ENCODE data around the gene ATXN10.

The ATXN10 gene

DNA sequence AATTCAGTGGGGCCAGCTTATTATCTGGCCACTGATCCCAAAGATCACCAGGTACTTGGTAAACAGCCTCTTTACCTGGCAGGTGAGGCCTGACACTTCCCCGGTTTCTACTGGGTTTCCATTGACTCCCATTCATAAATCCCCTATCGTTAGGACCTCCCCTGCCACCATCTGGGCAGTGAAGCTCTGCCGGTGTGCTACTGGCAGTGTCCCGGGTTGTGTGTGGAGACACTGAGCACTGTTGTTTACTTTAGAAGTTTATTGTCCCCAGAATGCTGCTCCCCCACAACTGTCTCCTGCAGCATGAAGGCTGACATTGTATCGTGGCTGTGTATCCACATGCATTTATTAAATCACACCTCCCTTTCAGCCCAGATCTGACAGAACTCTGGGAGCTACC, 162.6 kb downstream of the ATXN10 start:
- DNase-seq = no peak

DNA sequence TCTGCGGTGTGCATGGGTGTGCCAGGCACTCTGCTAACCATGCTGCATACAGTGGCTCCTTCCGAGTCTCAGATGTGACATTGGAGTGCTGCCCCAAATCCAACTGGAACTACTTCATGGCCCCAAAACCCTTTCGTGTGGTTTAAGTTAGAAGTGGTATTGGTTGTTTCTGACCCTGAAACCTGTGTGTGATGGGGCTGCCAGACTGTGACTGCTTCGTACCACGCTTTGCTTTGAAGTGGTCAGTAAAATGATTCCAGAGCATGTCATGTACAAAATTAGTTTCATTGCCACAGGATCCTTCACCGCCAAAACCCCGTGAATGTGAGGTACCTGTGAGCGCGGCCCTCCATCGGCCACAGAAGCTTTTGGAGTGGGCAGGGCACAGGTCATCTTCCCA, 163.2 kb downstream of the ATXN10 start:
- DNase-seq = no peak

DNA sequence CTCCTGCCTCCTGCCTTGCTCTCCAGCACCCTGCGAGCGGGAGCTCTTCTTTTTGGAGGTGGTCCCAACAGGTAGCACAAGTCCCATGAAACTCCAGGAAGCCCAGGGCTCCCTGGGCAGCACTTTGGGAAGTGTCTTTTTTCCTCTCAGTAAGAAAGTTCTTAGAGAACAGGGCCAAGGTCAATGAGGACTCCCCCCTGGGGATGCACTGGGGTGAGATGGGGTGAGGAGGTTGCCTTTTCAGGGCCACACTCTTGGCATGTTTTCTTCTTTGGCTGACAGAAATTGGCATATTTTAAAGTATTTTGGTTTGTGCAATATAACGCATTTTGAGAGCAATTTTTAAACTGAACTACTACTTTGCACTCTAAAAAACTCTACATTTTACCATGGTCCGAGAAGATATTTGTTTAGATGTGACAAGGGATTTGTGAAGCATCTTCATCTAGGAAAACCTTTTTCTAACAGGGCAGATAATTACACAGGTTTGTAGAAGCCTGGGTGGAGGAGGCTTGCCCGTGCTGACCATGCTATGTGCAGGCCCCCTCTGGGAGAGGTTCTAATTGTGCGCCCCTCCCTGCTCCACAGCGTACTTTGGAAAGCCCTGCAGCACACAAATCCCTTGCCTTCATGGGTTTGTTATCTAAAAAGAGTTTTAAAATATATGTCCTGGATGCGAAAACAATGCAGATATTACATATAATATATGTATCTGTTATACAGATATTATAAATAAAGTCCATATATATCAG, 165.0 kb downstream of the ATXN10 start:
- DNase-seq = no peak

DNA sequence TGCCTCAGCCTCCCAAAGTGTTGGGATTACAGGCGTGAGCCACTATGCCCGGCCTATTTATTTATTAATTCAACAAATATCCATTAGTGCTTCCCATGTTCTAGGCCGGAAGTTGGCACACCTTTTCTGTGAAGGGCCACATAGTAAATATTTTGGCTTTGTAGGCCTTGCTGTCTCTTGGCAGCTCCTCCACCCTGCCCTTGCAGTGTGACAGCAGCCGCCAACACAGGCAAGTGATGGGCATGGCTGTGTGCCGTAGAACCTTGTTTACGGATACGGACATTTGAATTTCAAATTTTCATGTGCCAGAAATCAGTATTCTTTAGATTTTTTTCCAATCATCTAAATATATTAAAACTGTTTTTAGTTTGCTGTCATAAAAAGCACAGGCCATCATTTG, 165.9 kb downstream of the ATXN10 start:
- DNase-seq = no peak

DNA sequence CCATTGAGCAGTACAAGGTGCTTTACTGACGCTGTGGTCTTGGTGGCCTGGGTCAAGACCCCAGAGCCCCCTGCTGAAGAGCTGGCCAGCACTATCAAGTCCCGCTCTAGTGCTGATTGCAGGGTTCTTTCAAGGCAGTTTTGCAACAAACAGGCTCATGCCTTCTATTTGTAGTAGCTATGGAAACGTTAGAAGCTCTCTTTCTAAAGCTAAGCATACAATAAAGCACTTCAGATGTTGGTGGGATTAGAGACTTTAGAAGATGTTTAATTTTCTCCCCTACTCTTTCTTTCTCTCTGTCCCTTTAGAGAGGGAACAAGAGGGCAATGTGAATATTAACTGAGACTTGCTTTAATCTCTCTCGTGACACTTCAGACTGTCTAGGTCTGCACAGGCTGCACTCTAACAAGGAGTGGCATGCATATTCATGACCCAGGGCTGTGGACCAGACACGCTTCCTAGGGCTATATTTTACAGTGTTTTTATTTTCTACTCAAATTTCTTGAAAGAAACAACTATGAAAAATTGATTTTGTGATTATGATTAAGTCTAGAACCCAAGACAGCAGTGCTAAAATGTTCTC, 166.8 kb downstream of the ATXN10 start:
- no peak for DNase-seq

DNA sequence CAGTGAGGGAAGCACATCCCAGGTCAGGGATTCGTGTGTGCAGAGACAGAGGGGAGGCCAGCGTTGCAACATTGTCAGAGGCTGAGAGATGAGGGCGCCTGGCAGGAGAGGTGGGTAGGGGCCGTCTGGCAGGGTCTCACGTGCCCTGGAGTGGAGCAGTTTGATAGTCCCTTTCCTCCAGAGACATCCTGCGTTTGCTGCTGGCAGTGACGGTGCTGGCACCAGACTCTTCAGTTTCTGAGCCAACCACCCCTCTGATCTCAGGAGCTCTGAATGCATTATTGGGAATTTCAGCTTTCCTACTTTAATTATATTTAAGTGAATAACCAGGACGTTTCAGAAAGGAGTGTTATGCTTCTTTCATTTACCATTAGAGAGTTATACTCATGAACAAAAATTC, 168.8 kb downstream of the ATXN10 start:
- no peak for DNase-seq

DNA sequence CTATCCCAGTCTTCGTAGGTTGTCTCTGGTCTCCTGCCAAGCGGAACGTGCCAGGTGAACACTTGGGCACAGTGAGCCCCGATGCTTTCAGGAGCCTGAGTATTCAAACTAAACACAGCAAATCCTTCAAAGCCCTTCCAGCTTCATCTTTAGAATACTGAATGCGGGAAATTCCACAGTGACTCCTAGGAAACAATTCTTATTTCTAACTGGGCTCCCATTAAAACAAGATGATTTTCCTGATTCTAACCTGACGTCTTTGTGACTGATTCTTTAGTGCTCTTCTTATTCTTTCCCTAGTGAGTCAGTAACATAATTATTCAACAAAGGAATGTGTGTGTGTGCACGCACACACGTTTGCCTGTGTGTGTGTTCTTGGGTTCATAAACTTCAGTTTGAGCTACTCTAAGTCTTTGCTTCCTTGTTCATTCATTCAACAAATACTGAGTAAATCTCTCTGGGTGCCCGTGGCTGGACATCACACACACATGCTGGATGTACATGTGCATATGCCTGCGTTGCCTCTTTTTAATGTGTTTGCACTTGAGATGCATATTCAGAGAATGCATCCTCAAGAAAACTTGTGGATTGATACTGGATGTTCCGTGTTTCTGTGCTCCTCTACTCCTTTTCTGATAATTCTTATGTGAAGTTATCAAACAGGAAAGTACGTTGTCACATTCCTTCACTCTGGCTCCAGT, 170.8 kb downstream of the ATXN10 start:
- no peak for DNase-seq

DNA sequence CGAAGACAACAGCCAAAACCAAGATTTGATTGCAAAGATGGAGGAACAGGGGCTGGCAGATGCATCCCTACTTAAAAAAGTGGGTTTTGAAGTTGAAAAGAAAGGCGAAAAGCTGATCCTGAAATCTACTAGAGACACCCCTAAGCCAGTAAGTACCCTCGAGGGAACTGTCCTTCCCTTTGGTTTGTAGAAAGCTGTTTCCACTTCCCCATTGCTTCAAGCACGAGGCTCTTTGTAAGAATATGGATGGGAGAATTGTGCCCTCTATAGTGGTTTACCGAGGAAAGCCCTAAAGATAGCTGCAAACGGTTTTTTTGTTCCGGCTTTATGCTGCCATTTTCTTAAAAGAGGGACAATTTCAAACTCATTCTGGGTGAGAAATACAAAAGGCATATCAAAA, 171.4 kb downstream of the ATXN10 start:
- DNase-seq = no peak

DNA sequence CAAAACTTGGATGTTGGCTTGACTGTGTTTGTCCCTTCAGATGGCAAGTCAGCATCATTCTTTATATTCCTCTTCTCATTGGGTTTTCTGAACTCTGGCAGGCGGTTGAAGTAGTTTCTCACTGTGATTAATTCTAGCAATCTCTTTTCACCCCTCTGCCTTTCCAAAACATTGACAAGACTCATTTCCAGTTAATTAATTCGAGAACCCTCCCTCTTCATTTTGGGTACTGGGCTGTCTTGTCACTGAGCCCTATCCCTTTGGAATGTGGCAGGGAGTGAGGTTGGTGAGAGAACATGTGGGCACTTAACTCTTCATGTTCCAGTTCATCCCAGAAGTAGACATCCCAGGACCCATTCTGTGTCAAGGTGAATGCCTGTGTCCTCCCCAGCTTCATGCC, 172.4 kb downstream of the ATXN10 start:
- DNase-seq = no peak

DNA sequence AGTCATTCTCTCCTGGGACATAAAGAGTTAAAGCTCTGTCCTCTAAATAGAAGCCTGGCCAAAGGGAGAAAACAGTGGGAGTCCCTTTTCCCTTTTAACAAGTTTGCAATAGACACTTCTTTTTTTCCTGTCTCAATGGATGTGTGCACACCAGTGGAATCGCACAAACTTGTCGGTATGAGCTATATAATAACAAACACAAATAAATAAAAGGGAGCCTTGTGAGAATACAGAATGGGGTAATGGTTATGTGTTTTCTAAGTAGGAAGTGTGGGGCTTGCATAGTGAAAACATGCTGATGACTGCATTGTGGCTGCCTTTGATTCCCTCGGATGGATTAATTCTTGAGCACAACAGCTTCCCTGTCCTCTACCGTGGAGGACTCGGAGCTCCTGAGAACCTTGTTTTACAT, 173.4 kb downstream of the ATXN10 start:
- no peak for DNase-seq

DNA sequence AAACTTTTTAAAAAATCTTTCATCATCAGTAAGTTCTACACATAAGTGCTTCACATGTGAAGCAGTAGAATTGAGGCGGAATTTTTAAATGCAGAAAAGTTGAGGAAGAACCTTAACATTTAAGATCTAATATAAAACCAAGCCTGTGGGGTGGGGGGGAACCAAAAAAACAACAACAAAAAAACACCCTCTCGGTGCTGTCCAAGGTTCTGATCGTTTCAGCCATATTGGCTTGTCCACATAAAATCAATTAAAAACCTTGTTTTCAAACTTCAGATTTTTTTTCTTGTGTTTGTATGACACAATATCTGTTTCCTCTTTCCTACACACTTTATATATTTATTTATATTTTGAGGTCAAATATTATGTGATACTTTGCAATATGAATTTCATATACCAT, 175.3 kb downstream of the ATXN10 start:
- DNase-seq = no peak

DNA sequence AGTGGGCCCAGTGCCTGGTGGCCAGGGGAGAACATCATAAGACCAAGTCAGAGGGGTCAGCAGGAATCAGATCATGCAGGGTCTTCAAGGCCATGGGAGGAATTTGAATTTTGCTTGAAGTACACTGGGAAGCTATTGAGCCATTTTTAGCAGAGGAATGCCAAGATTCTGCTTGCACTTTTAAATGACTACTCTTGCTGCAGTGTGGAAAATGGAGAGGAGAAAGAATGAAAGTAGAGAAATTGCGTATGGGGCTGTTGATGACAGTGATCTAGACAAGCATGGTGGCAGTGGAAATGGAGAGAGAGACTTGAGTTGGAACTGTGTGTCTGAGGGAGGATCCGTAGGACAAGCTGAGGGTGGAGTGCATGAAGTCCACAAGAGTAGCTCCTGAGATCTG, 177.3 kb downstream of the ATXN10 start:
- no peak for DNase-seq

DNA sequence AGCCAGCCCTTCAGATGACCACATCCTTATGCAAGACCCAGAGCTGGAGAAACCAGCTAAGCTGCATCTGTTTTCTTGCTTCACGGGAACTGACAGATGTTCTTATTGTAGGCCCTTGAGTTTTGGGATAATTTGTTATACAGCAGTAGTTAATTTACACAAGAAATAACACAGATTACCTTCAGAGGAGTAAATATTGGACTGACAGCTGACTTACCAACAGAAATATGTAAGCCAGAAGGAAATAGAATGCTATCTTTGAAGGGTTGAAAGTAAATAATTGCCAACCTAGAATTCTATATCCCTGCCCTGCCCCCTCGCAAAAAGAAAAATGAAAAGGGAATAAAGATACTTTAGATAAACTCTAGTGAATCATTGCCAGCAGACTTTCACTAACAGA, 181.2 kb downstream of the ATXN10 start:
- no peak for DNase-seq

DNA sequence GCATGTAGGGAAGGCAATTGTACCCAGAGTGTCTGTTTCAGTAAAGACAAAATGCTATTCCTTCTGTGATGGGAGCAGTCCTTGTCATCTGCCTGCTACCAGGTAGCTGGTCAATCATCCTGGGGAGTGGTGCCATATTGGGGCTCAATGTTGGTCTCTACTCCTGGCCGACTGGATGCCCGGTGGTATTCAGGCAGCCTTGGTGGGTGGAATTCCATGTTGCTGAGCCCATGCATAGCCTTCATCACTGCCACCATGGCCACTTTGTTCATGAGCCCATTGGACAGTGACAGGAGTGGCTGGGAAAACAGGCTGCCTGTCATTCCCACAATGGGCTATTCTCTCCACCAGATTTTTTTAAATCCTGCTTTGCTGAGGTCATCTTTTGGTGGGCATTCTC, 184.3 kb downstream of the ATXN10 start:
- DNase-seq = no peak

DNA sequence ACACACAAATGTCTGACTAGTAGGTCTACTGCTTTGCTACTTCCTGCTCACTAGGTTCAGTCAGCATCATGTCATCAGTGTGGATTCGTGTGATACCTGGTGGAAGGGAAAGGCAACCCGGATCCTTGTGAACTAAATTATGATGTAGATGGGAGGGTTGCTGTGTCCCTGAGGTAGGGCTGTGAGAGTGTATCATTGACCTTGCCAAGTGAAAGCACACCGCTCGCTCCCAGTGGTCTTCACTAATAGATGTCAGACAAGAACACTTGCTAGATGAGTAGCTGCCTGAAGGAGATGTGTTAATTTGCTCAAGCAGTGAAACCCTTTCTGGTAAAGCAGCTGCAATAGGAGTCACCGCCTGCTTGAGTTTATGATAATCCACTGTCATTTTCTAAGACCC, 185.9 kb downstream of the ATXN10 start:
- DNase-seq = no peak

DNA sequence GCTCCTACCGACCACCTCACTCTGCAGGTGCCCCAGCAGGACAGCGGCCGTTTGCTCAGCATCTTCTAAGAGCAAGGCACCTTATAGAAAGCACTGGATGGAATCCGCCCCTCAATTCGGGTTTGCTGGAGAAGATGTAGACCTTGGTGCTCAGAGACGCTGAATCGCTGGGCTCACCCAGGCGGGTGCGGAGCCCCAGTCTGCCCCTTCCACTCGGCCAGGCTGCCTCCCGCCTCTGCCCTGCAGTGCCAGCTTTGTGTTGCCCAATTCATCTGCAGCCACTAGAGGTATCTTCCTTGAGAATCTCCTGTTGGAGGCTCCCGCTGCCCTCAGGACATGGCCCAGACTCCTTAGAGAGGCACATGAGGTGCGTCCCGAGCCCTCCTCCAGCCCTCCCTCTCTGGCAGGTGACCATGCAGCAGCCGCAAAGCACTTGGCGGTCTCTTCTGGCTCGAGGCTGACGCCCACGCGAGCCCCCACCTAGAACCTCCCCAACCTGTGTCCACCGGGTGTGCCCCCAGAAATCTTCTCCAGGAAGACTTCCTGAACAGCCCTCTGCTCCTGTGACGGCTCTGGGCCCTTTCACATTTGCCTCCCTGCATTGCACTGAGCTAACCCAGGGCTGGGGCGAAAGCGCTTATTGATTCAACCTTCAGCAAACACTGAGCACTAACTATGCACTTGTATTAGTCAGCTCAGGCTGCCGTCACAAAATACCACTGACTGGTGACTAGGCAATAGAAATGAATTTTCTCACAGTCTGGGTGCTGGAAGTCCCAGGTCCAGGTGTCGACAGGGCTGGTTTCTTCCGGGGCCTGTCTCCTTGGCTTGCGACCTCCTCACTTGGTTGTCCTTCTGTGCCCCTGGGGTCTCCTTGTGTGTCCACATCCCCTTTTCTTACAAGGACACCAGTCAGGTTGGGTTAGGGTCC, 187.9 kb downstream of the ATXN10 start:
- DNase-seq = no peak

DNA sequence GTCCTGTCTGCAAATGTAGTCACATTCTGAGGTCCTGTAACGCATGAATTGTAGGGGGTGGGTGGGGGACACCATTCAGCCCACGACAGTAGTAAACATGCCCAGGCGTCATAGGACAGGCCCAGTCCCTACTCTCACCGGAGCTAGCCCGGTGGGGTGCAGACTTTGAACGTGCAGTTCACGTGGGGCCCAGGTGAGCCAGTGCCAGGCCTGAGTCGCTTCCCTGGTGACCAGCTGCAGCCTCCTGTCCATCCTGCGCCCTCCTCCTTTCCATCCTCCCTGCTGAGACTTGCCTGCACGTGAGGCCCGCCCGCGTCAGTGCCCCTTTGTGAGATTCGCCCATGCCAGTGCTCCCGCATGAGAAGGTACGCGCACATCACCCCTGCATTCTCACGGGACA, 188.6 kb downstream of the ATXN10 start:
- DNase-seq = no peak

DNA sequence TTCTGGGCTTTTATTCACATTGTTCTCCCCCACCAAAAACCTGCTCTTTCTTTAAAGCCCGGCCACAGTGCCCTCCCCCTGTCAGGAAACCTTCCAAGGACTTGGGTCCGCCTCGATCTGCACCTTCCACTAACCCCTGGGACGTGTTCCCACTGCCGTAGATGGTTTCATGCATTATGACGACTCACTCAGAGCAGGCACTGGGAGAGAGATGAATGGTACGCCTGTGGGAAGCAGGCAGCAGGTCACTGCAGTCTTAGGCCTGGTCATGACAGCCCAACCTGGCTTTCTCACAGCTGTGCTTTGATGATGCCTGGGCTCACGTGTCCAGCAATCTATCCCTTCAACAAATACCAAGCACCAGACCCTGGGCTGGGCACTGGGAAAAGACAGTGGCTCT, 189.6 kb downstream of the ATXN10 start:
- no peak for DNase-seq

DNA sequence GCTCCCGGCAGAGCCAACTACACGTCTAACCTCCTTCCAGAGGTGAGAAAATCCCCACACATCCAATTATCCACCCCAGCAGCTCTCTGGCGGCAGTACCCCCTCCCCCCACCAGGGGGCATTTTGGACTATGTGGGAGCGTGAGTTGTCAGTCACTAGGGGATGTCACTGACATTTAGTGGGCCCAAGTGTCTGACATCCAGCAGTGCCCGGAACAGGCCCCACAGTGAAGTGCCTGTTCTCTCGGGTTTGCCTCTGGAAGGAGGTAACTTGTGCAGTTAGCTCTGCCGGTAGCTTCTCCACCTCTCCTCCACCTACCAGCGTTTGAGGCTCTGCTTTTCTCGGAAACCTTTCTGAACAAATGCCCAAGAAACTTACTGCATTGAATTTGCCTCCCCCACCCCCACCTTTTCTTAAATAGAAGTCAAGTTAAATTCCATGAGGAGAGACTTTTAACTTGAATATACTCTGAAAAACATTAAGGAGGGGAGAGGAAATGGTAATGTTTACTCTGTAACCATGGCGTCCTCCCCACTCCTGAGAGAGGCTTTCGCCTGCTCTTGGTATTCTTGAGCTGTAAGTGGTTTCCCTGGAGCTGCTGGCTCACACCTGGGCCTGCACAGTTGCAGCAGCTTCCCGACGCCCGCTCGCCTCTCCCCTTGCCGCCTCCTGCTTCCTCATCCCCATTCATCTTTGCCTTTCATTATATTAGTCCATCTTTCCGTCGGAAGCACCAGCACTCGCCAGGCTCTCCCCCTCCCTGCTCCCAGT, 192.5 kb downstream of the ATXN10 start:
- DNase-seq = peak; percentile 52 to 60

DNA sequence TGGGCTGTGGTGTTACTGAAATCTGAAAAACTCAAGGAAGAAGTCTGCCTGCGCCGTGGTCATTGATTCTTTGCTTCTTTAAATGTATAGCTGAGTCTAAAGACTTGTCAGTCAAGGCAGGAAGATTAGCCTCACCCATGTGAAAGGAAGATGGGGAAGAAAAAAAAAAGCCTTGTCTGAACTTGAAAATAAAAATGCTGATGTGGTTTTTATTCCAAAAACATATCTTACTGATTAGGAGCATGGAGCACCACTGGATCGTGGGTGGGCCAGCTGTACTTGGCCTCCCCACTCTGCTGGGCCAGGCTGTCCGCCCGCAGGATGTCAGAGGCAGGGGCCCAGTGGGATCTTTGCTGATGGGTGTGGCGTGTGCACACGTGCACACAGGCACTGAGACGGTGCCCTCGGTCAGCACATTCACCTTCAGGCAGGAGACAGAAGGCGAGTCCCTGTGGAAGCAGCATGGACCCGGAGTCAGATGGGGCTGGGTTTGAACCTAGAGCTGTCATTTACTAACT, 193.4 kb downstream of the ATXN10 start:
- no peak for DNase-seq

DNA sequence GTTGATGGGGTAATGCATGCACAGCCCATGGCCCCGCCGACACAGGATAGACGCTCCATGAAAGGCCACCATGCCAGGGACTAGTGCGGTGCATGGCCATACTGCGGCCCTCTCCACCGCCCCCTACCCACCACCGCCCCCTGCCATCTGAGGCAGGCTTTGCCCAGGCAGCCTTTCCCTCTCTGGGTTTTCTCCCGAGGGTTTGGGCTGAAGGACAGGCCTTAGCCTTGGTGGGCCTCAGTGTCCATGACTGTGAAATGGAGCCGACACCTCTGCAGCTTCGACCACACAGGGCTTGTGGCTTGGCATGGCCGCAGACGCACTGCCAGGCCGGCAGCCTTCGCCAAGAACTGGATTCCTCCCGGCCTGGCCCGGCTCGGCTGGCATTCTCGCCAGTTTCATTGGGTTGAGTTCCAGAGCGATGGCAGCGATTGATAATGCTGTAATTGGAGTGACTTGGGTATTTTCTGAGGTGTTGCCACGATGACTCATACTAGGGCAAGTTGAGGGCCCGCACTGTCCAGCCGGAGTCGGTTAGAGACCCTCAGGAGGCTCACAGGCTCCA, 194.0 kb downstream of the ATXN10 start:
- peak in 1 of 2 donors; percentile 9 for DNase-seq

DNA sequence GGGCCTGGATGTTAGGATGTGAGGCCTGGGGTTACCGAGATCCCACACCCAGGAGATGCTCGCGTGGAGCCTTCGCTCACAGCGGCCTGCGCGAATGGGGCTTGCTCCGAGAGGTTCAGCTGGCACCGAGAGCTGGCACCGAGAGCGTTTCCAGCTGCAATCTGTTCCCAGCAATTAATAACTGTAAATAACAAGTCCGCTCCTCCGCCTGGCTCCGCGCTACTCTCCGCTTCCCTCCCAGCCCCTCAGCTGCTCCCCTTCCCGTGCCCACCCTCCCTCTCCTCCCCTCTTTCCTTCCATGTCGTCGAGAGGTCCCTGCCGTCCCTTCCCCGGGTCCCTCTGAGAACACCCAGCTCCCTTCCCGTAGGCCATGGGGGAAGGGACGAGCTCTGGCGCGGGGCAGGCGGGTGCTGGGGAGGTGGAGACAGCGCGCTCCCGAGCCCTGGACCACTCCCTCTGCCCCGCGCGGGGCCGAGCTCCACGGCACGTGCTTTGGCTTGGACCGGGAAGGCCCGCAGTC, 194.6 kb downstream of the ATXN10 start:
- DNase-seq = peak in 1 of 2 donors; percentile 2

Data from CD4-positive, alpha-beta T cell treated with Interleukin-4 for 1 hour (primary cell).